ENCODE data around the gene H2AZ2.
"Not testable (repeated sequence)": the region's sequence is repeated elsewhere in the genome, so short reads cannot be mapped to it uniquely, and the experiment has no call there.

The H2AZ2 gene

DNA sequence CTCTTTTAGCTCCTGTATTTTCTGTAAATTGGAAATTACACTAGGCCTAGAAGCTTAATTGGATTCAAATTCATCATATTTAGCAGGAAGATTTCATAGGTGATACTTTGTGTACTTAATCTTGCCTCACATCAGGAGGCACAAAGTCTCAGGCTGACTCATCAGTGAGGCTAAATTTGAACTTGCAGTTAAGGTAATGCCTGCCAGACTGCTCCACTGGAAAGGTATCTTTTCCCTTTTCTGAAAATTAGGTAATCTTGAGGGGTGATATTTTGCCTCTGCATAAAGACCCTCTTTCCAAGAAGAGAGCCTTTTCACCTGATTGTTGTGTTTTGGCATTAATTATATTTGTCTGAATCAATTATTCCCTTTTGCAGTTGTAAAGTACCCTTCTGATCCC lies 36.8 kb downstream of the H2AZ2 start:
- DNase-seq: no peak

DNA sequence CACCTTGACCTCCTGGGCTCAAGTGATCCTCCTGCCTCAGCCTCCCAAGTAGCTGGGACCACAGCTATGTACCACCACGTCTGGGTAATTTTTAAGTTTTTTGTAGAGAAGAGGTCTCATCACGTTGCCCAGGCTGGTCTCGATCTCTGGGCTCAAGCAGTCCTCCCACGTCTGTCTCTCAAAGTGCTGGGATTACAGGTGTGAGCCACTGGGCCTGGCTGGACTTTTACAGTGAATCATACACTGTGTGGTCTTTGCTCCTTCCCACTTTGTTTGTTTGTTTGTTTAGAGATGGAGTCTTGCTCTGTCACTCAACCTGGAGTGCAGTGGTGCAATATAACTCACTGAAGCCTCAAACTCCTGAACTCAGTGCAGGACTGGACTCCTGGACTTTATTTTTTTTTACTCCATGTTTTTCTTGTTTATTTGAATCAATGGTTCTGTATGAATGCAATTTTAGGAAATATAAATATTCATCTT lies 38.9 kb downstream of the H2AZ2 start:
- DNase-seq: no peak

DNA sequence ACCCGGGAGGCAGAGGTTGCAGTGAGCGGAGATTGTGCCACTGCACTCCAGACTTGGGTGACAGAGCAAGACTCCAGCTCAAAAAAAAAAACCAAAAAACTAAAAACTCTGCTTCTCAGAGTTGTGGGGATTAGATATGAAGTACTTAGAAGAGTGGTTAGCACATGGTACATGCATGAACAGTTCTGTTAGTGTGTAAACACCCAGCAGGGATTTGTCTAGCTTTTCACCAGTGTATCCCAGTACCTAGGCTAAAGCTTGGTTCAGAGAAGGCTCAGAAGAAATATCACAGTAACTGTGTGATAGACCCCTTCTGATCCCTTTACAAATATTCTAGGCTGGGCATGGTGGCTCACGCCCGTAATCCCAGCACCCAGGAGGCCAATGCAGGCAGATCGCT lies 41.9 kb downstream of the H2AZ2 start:
- DNase-seq: no peak

- not testable (repeated sequence) for DNase-seq
Measured at GRCh38 chr7:44803828-44804519, 43.9 kb downstream of the H2AZ2 start.

- DNase-seq: no peak
Measured at GRCh38 chr7:44802418-44803025, 45.4 kb downstream of the H2AZ2 start.

- no peak for DNase-seq
Measured at GRCh38 chr7:44801890-44802289, 46.0 kb downstream of the H2AZ2 start.

DNA sequence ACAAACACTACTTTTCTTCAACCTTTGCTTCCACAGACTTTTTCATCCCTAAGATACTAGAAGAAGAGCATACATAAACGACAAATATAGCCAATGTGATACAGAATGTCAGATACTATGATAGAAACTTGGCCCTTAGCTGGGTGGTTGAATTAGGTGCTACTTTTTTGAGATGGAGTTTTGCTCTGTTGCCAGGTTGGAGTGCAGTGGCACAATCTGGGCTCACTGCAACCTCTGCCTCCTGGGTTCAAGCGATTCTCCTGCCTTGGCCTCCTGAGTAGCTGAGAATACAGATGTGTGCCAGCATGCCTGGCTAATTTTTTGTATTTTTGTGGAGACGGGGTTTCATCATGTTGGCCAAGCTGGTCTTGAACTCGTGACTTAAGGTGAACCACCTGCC lies 47.9 kb downstream of the H2AZ2 start:
- no peak for DNase-seq

- DNase-seq: no peak
Measured at GRCh38 chr7:44798649-44799305, 49.1 kb downstream of the H2AZ2 start.

DNA sequence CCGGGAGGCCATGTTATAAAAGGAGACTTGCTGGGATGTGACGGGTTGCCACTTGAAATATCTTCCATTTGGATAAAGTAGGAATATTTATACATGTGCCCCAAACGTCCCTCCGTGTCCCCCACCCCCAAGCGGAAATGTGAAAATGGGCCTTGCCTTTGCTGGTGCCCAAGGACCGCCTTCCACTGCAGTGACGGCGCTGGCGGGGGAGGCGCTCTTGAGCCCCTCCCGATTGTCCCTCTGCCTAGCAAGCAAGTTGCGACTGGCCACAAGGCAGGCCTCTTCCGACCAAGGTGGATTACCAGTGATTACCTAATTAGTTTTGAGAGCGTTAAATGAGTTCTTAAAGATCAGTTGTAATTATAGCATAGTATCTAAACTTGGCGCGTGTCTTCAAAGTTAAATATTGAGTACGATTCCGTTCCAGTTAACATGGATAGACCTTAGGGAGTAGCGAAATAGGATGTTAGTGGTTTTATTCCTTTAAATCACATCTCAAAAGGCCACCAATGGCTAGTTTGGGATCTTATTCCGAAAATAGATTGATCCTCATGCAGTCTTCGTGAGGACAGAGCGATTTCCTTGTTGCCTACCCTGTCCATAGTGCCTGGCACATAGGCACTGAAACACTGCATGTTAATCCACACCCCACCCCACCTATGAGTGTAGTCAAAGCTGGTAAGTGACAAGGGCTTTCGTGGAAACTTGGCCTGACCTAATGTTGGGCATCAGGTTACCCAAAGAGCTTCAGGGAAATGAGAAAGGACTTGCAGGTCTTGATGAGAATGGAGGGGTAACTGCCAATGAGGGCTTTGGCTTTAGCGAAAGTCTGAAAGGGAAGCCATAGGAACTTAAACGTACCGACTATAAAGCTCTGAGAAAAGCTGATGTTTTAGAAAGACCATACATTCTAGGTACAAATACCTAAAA lies 50.3 kb downstream of the H2AZ2 start:
- peak; percentile 86 for DNase-seq

DNA sequence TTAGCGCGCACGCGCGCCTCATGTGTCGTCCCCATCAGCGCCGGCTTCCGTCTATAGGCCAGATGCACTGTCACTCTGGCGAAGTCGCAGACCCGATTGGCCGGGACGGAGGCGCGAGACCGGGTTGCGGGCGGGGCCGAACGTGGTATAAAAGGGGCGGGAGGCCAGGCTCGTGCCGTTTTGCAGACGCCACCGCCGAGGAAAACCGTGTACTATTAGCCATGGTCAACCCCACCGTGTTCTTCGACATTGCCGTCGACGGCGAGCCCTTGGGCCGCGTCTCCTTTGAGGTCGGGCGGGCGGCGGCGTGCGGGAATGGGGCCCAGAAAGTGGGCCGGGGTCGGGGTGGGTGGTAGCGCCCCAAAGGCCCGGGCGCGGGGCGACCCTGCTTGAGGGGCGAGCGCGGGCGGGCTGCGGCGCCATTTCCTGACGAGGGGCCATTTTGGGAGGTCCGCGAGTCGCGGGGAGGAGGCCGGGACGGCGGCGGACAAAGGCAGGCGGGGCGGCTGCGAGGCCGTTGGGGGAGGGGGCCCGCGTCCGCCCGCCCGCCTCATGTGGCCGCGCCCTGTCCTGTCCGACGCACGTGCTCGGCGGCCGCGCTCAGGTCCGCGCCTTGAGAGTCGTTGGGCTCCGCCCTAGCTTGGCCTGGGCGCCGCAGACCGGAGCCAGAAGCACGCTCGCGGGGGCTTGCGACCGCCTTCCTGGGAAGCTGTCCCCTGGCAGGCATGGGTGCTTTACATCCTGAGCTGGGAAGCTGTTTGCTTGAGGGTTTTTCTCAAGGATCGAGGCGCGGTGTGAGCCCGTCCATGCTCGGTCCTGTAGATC lies 51.2 kb downstream of the H2AZ2 start, which contains the start of gene PPIA:
Gene PPIA (plus strand): TSS at position 178 of the 825 bp plus-strand sequence. CDS start 44 bp downstream, at position 222.
- peak; percentile 98 for DNase-seq

DNA sequence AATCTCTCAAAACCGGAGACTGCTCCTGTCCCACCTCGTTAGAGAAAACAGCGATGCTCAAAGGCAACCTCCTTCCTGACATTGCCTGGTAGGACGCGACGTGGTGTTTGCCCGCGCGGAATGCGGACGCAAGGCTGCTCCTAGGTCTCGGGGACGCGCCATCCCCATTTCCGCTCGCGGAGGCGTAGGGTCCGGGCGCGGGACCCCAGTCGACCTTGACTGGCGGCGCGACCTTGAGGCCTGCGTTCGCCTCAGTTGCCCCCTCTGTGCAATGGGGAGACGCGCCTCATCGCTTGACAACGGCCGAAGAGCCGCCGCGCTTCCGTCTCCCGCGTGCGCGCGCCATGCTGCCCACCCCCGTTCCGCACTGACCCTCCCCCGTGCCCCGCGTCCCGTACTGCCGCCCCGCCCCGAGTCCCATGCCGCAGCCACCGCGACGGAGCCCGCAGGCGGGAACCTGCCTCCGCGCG lies 51.8 kb downstream of the H2AZ2 start:
- DNase-seq: peak; percentile 87

DNA sequence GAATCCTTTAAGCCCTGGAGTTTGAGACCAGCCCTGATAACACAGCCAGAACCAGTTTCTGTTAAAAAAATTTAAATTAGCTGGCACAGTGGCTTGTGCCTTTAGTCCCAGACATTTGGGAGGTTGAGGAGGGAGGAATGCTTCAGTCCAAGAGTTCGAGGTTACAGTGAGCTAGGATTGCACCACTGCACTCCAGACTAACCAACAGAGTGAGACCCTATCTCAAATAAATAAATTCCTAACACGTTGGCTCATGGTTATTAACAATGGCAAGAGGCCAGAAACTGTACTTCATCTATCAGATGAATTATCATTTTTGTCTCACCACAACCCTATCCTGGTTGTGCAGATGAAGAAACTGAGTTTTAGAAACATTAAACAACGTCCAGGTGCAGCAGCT lies 53.6 kb downstream of the H2AZ2 start:
- DNase-seq: no peak

GRCh38 chr7:44793919-44794318 lies 54.0 kb downstream of the H2AZ2 start:
- DNase-seq: no peak

- no peak for DNase-seq
Measured at GRCh38 chr7:44791278-44792219, 56.3 kb downstream of the H2AZ2 start.

GRCh38 chr7:44789990-44790389 lies 57.9 kb downstream of the H2AZ2 start:
- DNase-seq: no peak

GRCh38 chr7:44787762-44788161 lies 60.1 kb downstream of the H2AZ2 start:
- no peak for DNase-seq

- peak; percentile 43 for DNase-seq
Measured at GRCh38 chr7:44787041-44787440, 60.8 kb downstream of the H2AZ2 start.

DNA sequence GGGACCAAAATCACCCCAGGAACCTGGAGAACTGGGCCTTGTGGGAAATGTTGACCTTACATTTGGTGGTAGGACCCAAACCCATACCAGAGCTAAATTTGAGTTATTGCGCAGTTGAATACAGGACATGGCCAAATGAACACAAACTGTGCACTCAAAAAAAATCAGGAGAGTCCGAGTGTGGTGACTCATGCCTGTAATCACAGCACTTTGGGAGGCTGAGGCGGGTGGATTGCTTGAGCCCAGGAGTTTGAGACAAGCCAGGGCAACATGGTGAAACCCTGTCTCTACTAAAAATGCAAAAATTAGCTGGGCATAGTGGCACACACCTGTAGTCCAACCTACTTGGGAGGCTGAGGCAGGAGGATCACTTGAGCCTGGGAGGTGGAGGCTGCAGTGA lies 62.7 kb downstream of the H2AZ2 start:
- DNase-seq: not testable (repeated sequence)

GRCh38 chr7:44784364-44784763 lies 63.5 kb downstream of the H2AZ2 start:
- no peak for DNase-seq

DNA sequence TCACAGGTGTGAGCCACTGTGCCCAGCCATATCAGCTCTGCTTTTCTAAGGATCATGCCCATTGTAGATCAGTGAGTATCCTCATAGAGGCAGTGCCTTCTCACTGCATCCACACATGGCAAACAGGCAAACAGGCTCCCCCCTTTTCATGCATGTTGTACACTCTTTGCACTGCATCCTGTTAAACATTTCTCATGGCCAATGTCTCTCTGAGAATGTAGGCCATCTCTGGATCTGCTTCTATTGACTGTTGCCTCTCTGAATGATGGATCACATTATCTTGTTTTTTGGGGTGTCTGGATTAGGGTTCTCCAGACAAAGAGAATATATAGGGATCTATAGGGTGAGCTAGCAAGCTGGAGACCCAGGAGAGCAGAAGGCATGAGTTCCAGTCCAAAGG lies 64.5 kb downstream of the H2AZ2 start:
- DNase-seq: no peak

GRCh38 chr7:44782460-44782859 lies 65.4 kb downstream of the H2AZ2 start:
- DNase-seq: no peak
